Thyroid gland (tissue), 4 donors: Measurements from ENCODE around the gene GNG7.
"Not testable (repeated sequence)": the region's sequence is repeated elsewhere in the genome, so short reads cannot be mapped to it uniquely, and the experiment has no call there.

Experiments
- POLR2A ChIP-seq, 2 donors: fragments of 450-650 bp; IDR thresholded peaks; one replicate each; pipeline ENCODE4 v1.6.1; 2017; ENCODE audit warnings: antibody characterized with exemption in 2 of 2, mild to moderate bottlenecking in 2 of 2, moderate library complexity in 1 of 2
- TF ChIP-seq, protein P1 (sequence below), 6 experiments: fragments of 200-600 bp in 3 of 6; fragments of 450-650 bp in 3 of 6; sonication (generic) in 3 of 6; IDR thresholded peaks; one replicate each; pipeline ENCODE4 v1.5.1; 2016 to 2019; ENCODE audit warnings: antibody characterized with exemption in 6 of 6, mild to moderate bottlenecking in 2 of 6, inconsistent platforms in 1 of 6, moderate library complexity in 1 of 6

DNA sequence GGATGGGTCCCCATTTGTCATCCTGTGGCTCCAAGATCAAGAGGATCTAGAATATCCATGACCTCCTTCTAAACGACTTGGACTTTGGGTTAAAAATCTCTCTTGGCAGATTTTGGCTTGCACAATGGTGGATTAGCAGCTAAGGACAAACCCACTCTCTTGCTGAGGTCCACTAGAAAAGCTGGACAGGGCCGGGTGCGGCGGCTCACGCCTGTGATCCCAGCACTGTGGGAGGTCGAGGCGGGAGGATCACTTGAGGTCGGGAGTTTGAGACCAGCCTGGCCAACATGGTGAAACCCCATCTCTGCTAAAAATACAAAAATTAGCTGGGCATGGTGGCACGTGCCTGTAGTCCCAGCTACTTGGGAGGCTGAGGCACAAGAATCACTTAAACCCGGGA lies 172.6 kb downstream of the GNG7 start:
- TF ChIP-seq, protein P1, sequence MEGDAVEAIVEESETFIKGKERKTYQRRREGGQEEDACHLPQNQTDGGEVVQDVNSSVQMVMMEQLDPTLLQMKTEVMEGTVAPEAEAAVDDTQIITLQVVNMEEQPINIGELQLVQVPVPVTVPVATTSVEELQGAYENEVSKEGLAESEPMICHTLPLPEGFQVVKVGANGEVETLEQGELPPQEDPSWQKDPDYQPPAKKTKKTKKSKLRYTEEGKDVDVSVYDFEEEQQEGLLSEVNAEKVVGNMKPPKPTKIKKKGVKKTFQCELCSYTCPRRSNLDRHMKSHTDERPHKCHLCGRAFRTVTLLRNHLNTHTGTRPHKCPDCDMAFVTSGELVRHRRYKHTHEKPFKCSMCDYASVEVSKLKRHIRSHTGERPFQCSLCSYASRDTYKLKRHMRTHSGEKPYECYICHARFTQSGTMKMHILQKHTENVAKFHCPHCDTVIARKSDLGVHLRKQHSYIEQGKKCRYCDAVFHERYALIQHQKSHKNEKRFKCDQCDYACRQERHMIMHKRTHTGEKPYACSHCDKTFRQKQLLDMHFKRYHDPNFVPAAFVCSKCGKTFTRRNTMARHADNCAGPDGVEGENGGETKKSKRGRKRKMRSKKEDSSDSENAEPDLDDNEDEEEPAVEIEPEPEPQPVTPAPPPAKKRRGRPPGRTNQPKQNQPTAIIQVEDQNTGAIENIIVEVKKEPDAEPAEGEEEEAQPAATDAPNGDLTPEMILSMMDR (IDR thresholded peaks at IDR 0.05): not testable (repeated sequence)
- not testable (repeated sequence) for TF ChIP-seq POLR2A (IDR thresholded peaks at IDR 0.05)
